Left ventricle myocardium superior (tissue), 1 donor: ENCODE results near the gene ADCY10. TPM values are rescaled to one million over a fixed set of nuclear protein-coding genes. Genes with fewer than 3 reads are reported as not detected.

Experiments
- ATAC-seq: fragments of 200-7000 bp; cut with Tn5 transposase; one replicate; pipeline ENCODE4 v1.9.1; 2020; ENCODE audit warnings: mild to moderate bottlenecking, moderate library complexity
- DNase-seq: peaks from one replicate; pipeline ENCODE4 v3.0.0-alpha.2; 2020
- intact Hi-C: fragments of 100-400 bp; cut with micrococcal nuclease; formaldehyde crosslinking; loops from one replicate; pipeline ENCODE4 v1.11.0; 2022
- total RNA-seq: library from RNA; stranded (reverse); fragmentation: NEBNext Ultra II Directional; extraction: Animal tissue kit (Norgen Biotek cat#: 25700); gene quantifications from one replicate; pipeline ENCODE4 v1.2.1, GENCODE V29; 2021
- donor health status: DM: no; HTN: yes; CAD: no; lungs with severe emphysema.

Gene ADCY10
- total RNA-seq, 1 donor from 2014 or later: 0.47 TPM

DNA sequence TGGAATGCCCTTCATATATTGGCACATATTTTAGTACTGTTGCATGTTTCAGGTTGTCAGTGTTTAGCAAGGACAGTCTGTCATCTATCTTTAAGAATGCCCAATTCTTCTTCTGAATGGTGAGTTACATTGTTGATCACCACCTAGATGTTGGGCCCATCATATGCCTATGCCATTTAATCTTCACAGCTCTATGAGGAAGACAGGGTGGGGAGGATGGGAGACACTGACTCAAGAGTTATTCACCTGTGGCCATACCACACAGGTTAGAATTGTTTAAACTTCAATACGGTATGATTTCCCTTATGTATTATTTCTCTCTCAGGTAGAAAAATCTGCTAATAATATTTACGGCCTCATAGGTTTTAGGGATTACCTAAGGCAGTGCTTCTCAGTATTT, 147.4 kb downstream of the ADCY10 start:
- ATAC-seq (no peak), DNase-seq (no peak)
- intact Hi-C loops: no loop called here

GRCh38 chr1:167765496-167765895, 148.4 kb downstream of the ADCY10 start:
- no peak for ATAC-seq
- intact Hi-C loops: no loop called here
- no peak for DNase-seq

DNA sequence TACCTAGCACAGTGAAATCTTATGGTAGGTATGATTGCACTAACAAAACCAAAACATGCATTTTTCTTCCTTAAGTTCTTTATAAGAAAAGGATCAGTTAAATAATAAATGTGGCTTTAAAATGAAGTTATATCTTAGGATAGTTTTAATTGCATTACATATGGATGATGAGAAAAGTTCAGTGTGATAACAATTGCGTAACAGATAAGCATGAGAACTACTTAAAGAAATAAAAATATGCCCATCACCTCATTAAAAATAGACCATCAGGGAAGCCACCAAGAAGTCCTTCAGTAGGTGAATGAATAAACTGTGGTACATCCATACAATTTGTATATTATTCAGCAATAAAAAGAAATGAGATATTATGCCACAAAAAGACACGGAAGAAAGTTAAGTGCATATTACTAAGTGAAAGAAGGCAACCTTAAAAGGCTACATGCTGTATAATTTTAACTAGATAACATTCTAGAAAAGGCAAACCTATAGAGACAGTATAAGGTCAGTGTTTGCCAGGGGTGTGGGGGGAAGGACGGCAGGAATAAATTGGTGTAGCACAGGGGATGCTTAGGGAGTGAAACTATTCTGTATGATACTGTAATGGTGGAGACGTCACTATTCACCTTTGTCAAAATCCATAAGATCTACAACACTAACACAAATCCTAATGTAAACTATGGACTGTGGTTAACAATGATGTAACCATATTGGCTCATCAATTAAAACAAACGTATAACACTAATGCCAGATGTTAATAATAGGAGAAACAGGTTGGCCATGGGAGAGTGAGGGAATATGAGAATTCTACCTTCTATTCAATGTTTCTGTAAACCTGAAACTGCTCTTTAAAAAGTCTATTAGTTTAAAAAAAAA, 149.2 kb downstream of the ADCY10 start:
- intact Hi-C loops: no loop called here
- ATAC-seq (no peak), DNase-seq (no peak)

DNA sequence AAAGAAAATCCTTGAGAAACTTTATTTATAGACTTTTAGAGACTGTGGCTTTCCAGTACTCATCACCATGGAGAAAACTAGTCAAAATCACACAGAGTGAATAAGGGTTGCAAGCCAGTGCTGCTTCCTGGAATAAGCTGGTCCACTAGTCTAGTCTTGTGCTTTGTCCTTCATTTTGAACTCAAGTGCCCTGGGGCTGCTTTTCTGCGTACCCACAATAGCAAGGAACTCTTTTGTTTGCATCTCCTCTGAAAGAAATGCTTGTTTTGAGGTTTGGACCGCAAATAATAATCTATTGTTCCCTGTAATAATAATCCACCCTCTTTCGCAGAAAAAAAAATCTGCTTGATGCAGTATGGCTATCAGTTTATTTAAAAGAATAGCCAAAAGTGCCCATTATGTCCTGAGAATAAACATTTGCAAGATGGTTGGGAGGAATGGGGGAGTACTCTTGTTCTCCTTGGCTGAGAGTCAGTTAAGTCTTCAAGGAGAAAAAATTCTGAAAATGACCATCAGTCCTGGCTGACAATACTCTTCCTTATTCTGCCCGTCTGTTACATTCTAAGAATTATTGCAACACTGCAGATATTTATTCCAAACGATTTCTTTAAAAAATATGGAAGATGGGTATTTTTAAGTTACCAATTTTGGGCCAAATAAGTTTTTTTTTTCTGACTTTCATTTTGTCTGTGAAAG, 150.3 kb downstream of the ADCY10 start:
- peak; percentile 80 for ATAC-seq
- intact Hi-C loops: no loop called here
- DNase-seq: no peak

DNA sequence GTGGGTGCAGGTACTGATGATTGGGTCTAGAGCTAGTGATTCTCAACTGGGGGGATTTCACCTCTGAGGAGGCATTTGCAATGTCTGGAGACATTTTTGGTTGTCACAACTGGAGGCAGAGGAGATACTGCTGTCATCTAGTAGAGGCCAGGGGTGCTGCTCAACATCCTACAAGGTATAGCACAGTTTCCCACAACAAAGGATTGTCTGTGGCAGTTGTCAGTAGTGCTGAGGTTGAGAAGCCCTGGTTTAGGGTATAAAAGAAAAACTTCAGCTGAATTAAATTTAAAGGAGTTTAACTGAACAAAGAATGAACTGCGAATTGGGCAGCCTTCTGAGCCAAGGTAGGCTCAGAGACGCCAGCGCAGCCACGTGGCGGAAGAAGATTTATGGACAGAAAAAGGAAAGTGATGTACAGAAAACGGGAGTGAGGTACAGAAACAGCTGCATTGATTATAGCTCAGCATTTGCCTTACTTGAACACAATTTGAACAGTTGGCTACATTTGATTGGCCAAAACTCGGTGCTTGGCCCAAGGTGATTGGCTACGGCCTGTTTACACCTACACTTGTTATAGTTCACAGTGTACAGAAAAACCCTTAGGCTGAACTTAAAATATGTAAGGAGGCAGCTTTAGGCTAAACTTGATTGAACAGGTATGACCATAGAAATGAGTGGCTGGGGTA, 151.7 kb downstream of the ADCY10 start:
- intact Hi-C loops: no loop called here
- no peak for DNase-seq
- ATAC-seq: no peak

- no peak for ATAC-seq
- no peak for DNase-seq
- intact Hi-C loops: no loop called here
These were observed 152.5 kb downstream of the ADCY10 start for GRCh38 chr1:167761400-167761799.

Other genes with a start within 250 kb of the ADCY10 start
- 34.7 TPM for gene MPZL1, start 192.2 kb downstream of the ADCY10 start, total RNA-seq
- 234 TPM for gene DCAF6, start 22.5 kb upstream of the ADCY10 start, total RNA-seq
- 237 TPM for gene MPC2, start 22.9 kb upstream of the ADCY10 start, total RNA-seq
- 3.0 TPM for gene GPR161, start 222.8 kb upstream of the ADCY10 start, total RNA-seq